ENCODE data around the gene NR2F6.

DNA sequence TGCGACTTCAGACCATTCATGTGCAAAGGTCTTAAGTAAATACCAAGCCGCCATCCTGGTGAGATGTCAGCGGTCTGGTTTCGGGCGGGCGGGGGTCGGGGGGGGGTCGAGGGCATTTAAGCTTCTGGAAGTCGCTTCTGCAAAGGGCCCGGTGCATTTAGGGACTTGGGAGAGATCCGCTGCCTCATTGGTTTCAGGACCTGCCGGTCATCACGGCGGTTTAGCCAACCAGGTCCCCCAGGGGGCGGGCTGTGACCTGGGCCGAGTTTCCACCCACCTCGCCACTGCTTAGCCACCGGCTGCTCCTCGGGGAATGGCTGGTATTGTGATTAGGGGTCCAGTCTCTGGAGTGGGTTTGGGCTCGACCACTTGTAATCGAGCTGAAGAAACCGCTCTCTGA is 43.8 kb upstream of the NR2F6 start:
- no peak for TF ChIP-seq POLR2A (IDR thresholded peaks at IDR 0.05; ENCODE audit: low read depth, low read length)
- TF ChIP-seq POLR2AphosphoS5 (IDR thresholded peaks at IDR 0.05; ENCODE audit: low read depth, low read length): no peak
- TF ChIP-seq TAF1 (IDR thresholded peaks at IDR 0.05; ENCODE audit: low read depth, low read length): no peak
- no peak for TF ChIP-seq SPI1 (IDR thresholded peaks at IDR 0.05; ENCODE audit: low read depth, low read length)
- no peak for TF ChIP-seq POU2F2 (IDR thresholded peaks at IDR 0.05; ENCODE audit: low read depth, low read length)
